GM21619 (cell line): ENCODE data around the gene VPS29.
"Not testable (repeated sequence)": the region's sequence is repeated elsewhere in the genome, so short reads cannot be mapped to it uniquely, and the experiment has no call there.

Experiments
- ATAC-seq: cut with Tn5 transposase; IDR thresholded peaks from one replicate; pipeline ENCODE4 v1.9.1; 2021; ENCODE audit not compliant: unreplicated experiment

The VPS29 gene

DNA sequence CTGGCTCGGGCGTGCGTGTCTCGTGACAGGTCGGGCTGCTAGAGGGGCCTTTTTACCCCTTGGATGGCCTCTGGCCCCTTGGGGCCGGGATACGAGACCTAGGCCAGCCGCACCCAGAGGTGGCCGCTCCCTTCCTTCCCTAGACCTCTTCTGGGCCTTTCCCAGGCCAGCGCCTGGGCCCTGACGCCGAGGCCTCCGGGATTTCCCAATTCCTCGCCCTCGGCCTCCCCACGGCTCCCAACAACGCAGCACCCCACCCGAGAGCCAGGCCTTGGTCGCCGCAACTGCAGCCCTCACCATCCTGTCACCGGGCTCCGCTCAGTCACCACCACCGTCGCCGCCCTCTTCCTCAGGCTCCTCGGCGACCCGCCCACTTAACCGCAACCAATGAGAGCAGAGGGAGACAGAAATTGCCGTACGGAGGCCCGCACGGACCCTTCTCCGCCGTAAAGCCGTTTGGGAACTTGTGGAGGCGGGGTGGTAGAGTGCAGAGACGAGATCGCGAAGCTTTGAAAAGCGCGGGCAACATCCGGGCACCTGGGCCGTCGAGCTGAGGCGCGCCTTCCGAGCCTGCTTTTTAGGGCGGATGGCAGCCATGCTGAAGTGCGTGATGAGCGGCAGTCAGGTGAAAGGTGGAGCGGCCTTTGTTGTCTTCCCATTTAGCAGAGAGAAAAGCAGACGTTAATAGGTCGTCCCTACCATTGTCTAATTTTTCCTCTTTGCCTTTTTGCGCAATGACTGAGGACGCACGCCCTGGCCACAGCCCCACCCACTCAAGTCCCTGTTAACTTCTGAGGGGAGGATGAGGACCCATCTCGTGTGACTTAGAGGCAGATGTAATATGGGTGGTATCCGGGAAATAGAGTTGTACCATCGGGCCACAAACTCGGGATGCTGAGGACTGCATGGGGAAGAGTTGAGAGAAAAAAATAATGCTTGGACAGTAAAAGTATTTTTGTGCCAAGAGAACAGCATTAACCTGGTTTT is at the start of gene VPS29, which contains the start of gene RAD9B:
VPS29 (minus strand) TSS at position 360 of the 987 bp plus-strand sequence; CDS start at position 300, 60 bp downstream.
RAD9B (plus strand) TSS at position 580 of the 987 bp plus-strand sequence; CDS start at position 587, 7 bp downstream.
- ATAC-seq = peak; percentile 88

- no peak for ATAC-seq
Observed at GRCh38 chr12:110550981-110551380, 49.1 kb upstream of the VPS29 start.

DNA sequence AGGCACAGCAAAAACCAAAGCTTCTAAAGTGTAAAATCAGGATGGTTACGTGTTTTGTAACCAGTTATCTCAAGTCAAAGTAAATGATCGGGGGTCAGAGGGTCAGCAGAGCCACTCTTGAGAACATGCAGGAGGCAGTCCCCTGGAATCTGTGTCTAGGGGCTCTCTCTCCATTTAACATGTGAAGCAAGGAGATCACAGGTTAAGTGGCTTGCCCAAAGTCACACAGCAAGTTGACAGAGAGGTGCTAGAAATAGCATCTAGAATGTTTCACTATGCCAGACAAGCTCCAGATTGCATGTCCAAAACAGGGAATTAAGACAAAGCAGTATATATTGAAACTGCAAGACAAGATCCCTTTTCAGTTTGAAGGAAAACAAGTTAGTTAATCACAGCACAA is 47.8 kb upstream of the VPS29 start:
- ATAC-seq = no peak

DNA sequence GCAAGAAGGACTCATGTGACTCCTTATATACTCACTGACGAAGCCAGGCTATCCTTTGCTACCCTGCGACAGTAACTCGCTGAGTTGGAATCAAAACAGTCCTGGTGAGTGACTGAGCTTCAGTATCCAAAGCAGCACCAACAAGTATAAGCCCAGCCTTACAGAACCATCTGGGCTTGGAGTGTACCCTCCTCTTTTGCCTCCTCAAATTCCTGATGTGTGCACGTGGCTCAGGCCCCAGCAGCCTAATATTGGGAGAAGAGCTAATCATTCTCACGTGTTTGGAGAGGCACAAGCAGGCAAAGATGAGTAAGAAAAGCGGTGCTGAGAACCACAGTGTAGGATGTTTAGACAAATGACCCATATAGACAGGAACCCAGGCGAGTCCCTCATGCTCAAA is 46.8 kb upstream of the VPS29 start:
- no peak for ATAC-seq

DNA sequence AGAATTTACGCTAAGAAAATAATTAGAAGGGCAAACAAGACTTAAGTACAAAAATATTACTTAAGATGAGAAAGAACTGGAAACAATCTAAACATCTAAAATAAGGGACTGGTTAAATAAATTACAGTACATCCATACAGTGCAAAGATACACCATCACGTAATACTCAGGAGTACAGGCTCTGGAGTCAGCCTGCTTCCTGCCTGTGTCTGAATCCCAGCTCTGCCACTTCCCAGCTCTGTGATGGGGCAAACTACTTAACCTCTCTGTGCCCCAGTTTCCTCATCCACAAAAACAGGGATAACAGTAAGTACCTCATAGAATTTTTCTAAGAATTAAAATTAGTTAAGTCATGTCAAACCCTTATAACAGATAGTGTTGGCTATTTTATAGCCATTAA is 45.2 kb upstream of the VPS29 start:
- ATAC-seq = no peak

DNA sequence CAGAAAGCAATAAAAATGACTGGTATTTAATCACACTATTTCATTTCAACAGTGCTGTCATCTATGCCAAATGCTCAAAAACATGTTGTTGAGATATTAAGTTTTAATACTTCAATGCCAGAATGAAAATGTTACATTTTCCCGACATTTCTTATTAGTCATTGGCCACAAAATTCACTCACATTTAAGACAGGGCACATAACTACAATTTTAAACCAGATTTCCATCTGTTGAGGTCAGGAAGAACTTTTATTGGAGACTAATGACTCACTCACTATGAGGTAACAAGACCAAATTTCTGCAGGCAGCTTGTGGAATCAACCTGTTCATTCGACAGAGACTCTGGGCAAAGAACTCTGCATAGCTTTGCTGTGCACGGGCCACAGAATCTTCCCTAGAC is 44.4 kb upstream of the VPS29 start:
- no peak for ATAC-seq

DNA sequence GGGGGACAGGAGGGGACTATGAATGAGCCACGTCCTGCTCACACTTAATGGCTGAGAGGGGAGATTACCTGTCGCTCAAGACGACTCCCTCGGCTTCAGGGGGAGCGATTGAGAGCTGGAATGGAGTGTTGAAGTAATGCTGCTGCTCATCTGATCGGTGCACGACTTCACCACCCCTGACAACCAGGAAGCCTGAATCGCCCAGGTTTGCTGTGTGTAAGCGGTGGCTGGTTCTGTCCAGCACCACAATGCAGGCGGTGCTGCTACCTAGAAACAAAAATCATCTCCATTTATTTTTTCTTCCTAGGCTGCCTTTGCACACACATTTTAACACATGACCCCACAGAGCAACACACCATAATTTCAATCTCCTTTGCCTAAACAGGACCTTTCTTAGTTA is 43.9 kb upstream of the VPS29 start:
- ATAC-seq = no peak

- not testable (repeated sequence) for ATAC-seq
Observed at GRCh38 chr12:110545259-110545658, 43.3 kb upstream of the VPS29 start.

GRCh38 chr12:110543965-110544364 is 42.1 kb upstream of the VPS29 start:
- no peak for ATAC-seq

DNA sequence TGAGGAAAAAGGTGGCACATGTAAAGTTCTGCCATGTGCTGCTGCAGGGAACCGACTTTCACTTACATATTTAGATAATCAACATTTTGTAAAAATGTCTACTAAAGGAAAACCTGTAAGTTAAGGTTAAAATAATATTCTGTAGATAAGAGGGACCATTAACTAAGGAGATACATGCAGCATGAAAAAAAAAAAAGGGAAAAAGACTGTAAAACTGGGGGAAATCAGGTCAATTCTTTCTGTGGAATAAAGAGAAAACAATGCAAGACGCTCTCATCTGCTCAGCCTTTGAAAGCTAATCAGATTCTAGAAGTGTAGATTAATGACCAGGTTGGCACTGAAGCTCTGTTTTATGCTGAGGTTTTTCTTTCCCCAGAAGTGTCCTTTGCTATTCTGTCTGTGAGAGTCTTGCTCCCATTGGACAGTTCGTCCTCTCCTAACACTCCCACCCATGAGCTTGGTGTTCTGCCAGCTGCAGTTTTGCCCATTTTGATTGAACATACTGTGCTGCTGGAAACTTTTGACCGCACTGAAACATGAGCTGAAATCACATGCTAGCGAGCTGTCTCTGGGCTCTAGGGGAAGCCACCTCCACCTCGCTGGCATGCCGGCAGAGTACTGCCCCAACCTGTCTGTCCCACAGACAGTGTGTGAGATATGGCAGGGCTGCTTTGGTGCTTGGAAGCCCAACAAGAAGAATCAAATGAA is 41.5 kb upstream of the VPS29 start:
- ATAC-seq = no peak

DNA sequence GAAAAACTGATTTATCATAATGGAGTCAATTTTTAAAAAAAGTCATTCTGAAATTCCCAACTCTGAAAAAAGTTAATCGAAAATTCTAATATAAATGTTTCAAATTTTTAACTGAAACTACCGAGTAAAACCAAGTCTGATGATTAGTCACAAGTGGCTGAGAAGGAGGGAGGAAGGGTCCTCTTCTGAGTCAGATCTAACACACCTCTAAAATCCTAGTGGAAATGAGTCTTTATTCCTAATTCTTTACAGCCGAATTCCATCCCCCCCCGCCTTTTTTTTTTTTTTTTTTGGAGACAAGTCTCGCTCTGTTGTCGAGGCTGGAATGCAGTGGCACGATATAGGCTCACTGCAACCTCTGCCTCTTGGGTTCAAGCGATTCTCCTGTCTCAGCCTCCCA is 38.1 kb upstream of the VPS29 start:
- no peak for ATAC-seq

DNA sequence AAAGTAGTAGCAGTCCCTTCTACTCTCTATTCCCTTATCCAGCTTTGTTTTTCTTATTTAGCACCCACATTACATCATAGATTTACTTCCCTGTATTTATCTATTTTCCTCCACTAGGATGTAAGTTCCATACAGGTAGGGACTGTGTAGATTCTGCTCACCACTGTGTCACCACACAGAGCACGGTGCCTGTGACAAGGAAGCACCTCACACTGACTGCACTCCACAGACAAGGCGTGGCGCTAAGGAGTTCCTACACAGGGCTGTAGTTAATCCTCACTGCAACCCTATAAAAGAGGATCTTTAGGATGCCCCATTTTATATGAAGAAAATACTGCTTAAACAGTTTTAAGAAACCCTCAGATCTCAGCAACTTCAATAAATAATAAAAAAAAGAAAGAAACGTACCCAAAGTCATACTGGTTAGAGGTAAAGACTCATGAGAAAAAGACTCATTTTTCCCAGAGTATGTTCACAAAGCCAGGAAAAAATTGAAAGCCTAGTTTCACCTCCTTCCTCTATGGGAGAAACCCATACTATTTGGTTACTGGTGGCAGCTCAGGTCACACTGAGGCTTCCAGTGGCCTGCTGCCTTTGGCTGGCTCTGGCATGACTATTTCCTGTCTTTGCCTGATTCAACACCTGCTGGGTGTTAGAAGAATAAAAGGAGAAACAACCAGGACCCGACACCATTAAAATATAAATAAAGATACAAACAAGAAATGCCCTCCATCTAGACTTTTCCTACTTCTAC is 37.1 kb upstream of the VPS29 start:
- ATAC-seq = no peak

- ATAC-seq = no peak
Observed at GRCh38 chr12:110537605-110538409, 35.9 kb upstream of the VPS29 start.

DNA sequence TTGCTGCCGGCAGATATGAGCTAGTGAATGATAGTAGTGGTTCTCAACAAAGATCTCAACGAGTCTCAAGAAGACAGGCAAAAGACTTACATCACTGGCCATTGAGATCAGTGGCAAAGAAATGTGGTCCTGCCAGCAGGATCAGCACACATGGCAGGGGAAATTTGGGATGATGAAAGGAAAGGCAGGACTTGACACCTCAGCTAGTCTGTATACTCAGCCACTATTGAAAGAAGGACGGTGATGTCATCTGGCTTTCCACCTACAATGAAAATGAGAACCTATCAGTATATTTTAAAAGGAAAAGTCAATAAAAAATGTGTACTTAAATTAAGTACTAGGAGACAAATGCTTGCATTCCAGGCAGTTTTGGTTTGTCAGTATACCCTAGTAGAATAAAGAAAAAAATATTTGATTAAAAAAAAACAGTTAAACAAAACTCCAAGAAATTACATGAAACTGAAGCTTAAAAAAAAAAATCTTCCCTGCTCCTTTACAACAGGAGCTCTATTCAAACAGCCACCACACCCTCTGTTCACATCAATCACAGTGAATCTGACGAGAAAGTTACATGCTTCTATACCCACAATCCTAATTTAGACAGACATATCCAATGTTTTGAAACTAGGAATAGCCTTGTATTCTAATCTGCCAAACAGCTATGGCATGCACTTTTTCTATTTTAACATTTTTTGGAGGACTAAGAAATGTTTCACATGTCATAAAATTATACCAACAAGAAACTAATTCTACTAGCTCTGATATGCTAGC is 35.1 kb upstream of the VPS29 start:
- no peak for ATAC-seq

- no peak for ATAC-seq
Observed at GRCh38 chr12:110534811-110535210, 32.9 kb upstream of the VPS29 start.

DNA sequence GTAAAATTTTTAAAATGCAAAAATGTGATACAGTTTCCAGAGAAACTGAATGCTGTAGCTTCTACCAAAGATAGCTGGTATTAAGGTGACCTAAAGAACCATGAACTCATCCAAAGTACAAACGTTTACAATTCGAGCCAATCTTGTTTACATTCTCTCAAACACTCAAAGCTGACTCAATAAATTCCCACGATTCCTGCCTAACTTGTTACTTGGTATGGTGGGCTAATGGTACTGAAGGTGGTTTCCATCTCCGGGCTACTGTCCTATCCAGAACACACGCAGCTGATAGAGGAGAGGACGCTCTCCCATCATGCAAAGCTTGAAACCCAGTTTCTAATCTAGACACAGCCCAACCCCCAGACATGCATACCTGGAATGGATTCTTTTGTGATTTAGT is 31.7 kb upstream of the VPS29 start:
- ATAC-seq = no peak

DNA sequence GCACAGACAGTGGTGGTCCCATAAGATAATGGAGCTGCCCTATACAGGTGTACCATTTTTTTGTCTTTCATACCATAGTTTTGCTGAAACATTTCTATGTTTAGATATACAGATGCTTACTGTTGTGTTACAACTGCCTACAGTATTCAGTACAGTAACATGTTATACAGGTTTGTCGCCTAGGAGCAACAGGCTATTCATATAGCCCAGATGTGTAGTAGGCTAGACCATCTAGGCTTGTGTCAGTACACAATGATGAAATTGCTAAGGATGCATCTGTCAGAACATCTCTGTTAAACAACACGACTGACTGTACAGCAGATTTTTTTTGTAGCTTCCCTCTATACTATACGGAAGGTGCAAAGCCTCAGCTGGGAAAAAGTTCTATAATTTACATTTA is 30.7 kb upstream of the VPS29 start:
- ATAC-seq = no peak

GRCh38 chr12:110531741-110532333 is 29.9 kb upstream of the VPS29 start:
- ATAC-seq = peak; percentile 84

GRCh38 chr12:110530511-110530910 is 28.6 kb upstream of the VPS29 start:
- ATAC-seq = no peak
